CD4-positive, CD25-positive, alpha-beta regulatory T cell (primary cell): ENCODE measurements around the gene STK35. TPM values are rescaled to one million over a fixed set of nuclear protein-coding genes. Genes with fewer than 3 reads are reported as not detected.

Experiments used
- ATAC-seq, 2 donors: fragments of 150-1000 bp; cut with Tn5 transposase; one replicate each; pipeline ENCODE4 v1.10.0; 2021; ENCODE audit warnings: low read depth in 2 of 2, moderate number of reproducible peaks in 2 of 2, moderate library complexity in 1 of 2
- DNase-seq, 3 donors: peaks; one replicate each; pipeline versions ENCODE4 v3.0.0 to v3.0.0-alpha.2; 2012 to 2022; ENCODE audit warnings: mixed read lengths in 1 of 3
- H3K27ac ChIP-seq: one replicate; pipeline ENCODE4 v1.7.0; 2013; ENCODE audit warnings: mild to moderate bottlenecking, low read length; ENCODE audit not compliant: insufficient read depth, poor library complexity, severe bottlenecking
- H3K27me3 ChIP-seq: one replicate; pipeline ENCODE4 v1.7.0; 2013; ENCODE audit warnings: low read length; ENCODE audit not compliant: control insufficient read depth, insufficient read depth
- H3K36me3 ChIP-seq: one replicate; pipeline ENCODE4 v1.7.0; 2013; ENCODE audit warnings: mild to moderate bottlenecking, low read length, moderate library complexity; ENCODE audit not compliant: control insufficient read depth, insufficient read depth
- H3K4me1 ChIP-seq: 2 replicates; pipeline ENCODE4 v1.7.0; 2013; ENCODE audit warnings: mild to moderate bottlenecking, low read length; ENCODE audit not compliant: insufficient read depth, control insufficient read depth, poor library complexity, severe bottlenecking
- H3K4me3 ChIP-seq: one replicate; pipeline ENCODE4 v1.7.0; 2013; ENCODE audit warnings: low read depth, mild to moderate bottlenecking, low read length, moderate library complexity
- H3K9me3 ChIP-seq, 2 experiments: 1 replicate in 1 of 2; 2 replicates in 1 of 2; pipeline ENCODE4 v1.7.0; 2013; ENCODE audit warnings: low read length in 2 of 2, mild to moderate bottlenecking in 1 of 2, moderate library complexity in 1 of 2; ENCODE audit not compliant: control insufficient read depth in 2 of 2
- H3K27ac Mint-ChIP-seq, 3 donors: one replicate each; pipeline ENCODE4 v1.8.0; 2020 to 2022; ENCODE audit warnings: mild to moderate bottlenecking in 3 of 3, mixed read lengths in 3 of 3, moderate library complexity in 2 of 3
- H3K27me3 Mint-ChIP-seq: one replicate; pipeline ENCODE4 v1.8.0; 2022; ENCODE audit warnings: mild to moderate bottlenecking, mixed read lengths
- H3K36me3 Mint-ChIP-seq: one replicate; pipeline ENCODE4 v1.8.0; 2020; ENCODE audit warnings: mixed read lengths
- H3K4me1 Mint-ChIP-seq, 4 donors: one replicate each; pipeline ENCODE4 v1.8.0; 2020 to 2022; ENCODE audit warnings: mixed read lengths in 4 of 4, mild to moderate bottlenecking in 1 of 4
- H3K4me3 Mint-ChIP-seq, 4 donors: one replicate each; pipeline ENCODE4 v1.8.0; 2020 to 2022; ENCODE audit warnings: mild to moderate bottlenecking in 4 of 4, mixed read lengths in 4 of 4, moderate library complexity in 3 of 4
- H3K9me3 Mint-ChIP-seq, 7 donors: one replicate each; pipeline ENCODE4 v1.8.0; 2020 to 2022; ENCODE audit warnings: mixed read lengths in 7 of 7, mild to moderate bottlenecking in 3 of 7, moderate library complexity in 2 of 7
- polyA plus RNA-seq, 4 donors: library from polyadenylated mRNA; unstranded; fragments of 300-500 nt; fragmentation: Illumina TruSeq; gene quantifications; one replicate each; pipeline ENCODE4 v1.2.3, GENCODE V29; 2021
- total RNA-seq: library from RNA; stranded (reverse); gene quantifications from one replicate; pipeline ENCODE4 v1.2.3, GENCODE V29; 2022

Gene STK35
- total and polyA plus RNA-seq, 5 donors from 2014 or later = 5.1 to 15.7 (median 7.6) TPM

DNA sequence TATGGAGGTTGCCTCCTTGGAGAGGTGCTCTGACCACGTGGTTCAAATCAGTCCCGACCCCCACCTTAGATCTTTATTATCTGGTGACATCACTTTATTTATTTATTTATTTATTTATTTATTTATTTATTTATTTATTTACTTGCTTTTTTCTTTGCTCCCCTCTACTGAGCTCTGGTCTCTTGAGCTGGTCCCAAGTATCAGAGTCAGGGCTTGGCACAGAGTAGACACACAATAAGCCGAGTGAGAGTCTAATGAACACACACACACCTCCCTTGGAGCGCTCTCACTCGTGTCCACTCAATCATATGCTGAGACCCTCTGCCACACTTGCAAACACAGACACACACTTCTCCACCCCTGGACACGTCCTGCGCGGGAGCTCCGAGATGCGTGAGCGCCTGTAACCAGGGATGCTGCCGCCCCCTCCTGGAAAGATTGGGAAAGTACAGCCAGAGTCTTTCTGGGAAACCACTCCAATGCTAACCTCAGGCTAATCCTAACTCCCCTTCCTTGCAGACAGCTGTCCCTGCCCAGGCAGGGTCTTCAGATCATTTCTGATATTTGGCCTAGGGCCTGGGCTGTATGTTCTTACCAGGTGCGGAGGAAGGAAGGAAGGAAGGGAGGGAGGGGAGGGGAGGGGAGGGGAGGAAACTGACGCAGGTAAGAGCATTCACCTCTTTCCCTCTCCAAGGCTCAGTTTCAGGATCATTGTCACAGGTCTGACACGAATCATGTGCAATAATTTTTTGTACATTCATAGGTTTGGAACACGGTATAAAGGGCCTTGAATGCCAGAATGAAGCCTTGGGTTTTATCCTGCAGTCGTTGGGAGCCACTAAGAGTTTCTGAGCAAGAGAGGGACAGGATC is 70.9 kb downstream of the STK35 start:
- no peak overlapping the region for H3K4me3 Mint-ChIP-seq
- ATAC-seq (peak; percentile 37 to 58), DNase-seq (peak; percentile 42 to 57 (median 53))
- H3K27ac Mint-ChIP-seq = no peak overlapping the region
- no peaks in the 10 kb centered on the region for H3K36me3 ChIP-seq
- no peak overlapping the region for H3K27ac ChIP-seq
- H3K4me1 ChIP-seq = no peaks in the 10 kb centered on the region
- no peaks in the 10 kb centered on the region for H3K36me3 Mint-ChIP-seq
- H3K4me1 Mint-ChIP-seq = peaks cover 0 to 4% (median 1%) of the 10 kb centered on the region in 4 donors
- no peaks in the 10 kb centered on the region for H3K9me3 Mint-ChIP-seq
- no peaks in the 10 kb centered on the region for H3K9me3 ChIP-seq
- no peaks in the 10 kb centered on the region for H3K27me3 ChIP-seq
- H3K4me3 ChIP-seq = no peak overlapping the region
- peaks cover 5% of the 10 kb centered on the region for H3K27me3 Mint-ChIP-seq

DNA sequence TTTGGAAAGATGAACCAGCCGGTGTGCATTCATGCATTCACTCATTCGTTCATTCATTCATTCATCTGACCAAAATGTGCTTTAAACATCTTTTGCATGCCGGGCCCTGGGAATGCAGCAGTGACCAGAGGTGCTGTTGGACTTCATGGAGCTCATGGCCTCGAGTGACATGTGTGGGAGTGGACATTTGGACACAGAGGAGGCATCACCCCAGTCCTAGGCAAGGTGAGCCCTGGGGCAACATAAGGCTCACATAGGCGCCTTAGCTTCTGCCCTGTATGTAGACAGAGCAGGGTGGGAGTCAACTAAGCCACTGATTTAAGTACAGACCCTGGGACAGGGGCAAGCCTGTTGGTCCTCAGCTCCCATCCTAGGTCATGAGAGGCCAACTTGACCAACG is 71.6 kb downstream of the STK35 start:
- Histone ChIP-seq H3K4me1 (no peaks in the 10 kb centered on the region), H3K9me3 (no peaks in the 10 kb centered on the region), H3K27me3 (no peaks in the 10 kb centered on the region), H3K36me3 (no peaks in the 10 kb centered on the region), H3K4me3 (no peak overlapping the region), H3K27ac (no peak overlapping the region)
- ATAC-seq (no peak), DNase-seq (no peak)
- Mint-ChIP-seq H3K4me1 (peaks cover 0 to 4% (median 2%) of the 10 kb centered on the region in 4 donors), H3K36me3 (no peaks in the 10 kb centered on the region), H3K4me3 (no peak overlapping the region), H3K27ac (no peak overlapping the region), H3K9me3 (no peaks in the 10 kb centered on the region), H3K27me3 (peaks cover 5% of the 10 kb centered on the region)

DNA sequence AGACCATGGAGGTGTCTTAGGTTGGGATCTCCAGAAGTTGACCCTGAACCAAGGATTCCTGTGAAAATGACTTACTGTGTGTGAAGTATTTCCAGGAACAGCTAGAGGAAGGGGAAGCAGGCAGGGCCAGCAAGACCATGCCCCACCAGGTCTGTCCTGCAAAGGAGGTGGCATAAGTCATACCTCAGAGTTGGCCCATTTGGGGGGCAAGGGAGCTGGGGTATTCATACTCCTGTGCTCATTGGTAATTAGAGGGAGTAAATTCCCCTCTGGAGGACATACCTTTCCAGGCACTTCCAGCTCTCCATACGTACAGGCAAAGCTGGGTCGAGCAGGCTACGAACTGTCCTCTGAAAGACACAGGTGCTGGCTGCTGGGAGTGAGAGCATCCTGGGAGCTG is 72.4 kb downstream of the STK35 start:
- H3K9me3 ChIP-seq = no peaks in the 10 kb centered on the region
- no peaks in the 10 kb centered on the region for H3K4me1 ChIP-seq
- H3K27me3 ChIP-seq = no peaks in the 10 kb centered on the region
- no peak overlapping the region for H3K27ac Mint-ChIP-seq
- H3K36me3 Mint-ChIP-seq = no peaks in the 10 kb centered on the region
- H3K4me3 ChIP-seq = no peak overlapping the region
- no peaks in the 10 kb centered on the region for H3K9me3 Mint-ChIP-seq
- H3K27me3 Mint-ChIP-seq = peaks cover 5% of the 10 kb centered on the region
- peaks cover 0 to 8% (median 2%) of the 10 kb centered on the region in 4 donors for H3K4me1 Mint-ChIP-seq
- H3K36me3 ChIP-seq = no peaks in the 10 kb centered on the region
- no peak overlapping the region for H3K27ac ChIP-seq
- DNase-seq = no peak
- no peak overlapping the region for H3K4me3 Mint-ChIP-seq
- no peak for ATAC-seq

DNA sequence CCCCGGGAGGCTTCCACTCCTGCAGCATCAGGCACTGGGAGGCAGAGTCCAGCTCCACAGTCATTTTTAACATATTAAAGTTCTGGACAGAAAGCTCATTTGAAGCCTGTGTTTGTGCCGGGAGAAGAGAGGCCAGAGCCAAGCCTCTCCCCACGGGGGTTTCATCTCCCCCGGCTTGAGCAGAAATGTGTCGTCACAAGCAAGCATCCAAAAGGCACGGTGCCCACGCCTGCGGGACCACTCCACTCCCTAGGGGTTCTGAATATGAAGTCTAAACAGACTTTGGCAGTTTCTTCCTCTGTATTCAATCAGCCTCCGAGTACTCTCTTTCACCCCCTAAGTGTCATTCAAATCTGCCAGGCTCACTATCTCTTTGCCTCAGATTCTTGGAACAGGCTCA is 75.3 kb downstream of the STK35 start:
- Histone ChIP-seq H3K27me3 (no peaks in the 10 kb centered on the region), H3K36me3 (no peaks in the 10 kb centered on the region), H3K4me3 (no peak overlapping the region), H3K4me1 (no peaks in the 10 kb centered on the region), H3K27ac (no peak overlapping the region), H3K9me3 (no peaks in the 10 kb centered on the region)
- Mint-ChIP-seq H3K27ac (no peak overlapping the region), H3K27me3 (peaks cover 7% of the 10 kb centered on the region), H3K4me3 (no peak overlapping the region), H3K4me1 (peaks cover 0 to 8% (median 2%) of the 10 kb centered on the region in 4 donors), H3K36me3 (no peaks in the 10 kb centered on the region), H3K9me3 (no peaks in the 10 kb centered on the region)
- ATAC-seq (no peak), DNase-seq (no peak)

DNA sequence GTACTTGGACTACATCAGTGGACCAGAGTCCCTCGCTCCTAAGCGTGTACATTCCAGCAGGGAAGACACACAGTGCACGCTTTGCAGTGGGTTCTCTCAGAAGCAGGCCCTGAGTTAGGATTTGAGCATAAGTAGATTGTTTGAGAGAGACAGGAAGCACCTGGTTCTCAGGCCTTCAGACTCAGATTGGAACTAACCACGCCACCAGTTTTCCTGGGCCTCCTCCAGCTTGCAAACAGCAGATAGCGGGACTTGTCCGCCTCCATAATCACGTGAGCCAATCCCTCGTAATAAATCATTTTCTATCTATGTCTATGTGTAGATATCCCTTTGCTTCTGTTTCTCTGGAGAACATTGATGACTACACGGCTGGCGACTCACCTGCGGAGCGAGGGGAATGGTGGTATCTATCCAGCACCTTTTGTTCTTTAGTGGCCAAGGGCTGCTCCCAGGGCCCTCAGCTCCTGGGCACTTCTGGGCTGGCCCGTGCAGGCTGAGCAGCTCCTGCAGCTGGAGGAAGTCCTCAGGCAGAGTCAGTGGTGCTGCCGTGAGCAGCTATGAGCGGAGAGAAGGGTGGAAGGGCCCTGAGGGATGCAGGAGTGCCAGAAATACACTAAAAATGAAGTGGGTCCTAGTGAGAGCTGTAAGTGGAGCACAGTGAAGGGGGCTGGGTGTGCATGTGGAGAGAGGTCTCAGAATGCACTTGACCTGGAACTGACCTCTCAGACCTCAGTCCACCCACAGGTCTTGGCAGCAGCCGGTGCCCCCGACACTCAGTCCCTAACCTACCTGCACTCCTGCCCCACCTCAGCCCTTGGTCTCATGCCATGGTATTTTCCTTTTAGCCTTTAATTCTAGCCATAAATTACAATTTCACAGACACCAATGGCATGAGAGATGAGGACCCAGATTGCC is 76.9 kb downstream of the STK35 start:
- H3K36me3 ChIP-seq = no peaks in the 10 kb centered on the region
- peak overlapping the region in 1 of 3 donors; percentile 14 for H3K27ac Mint-ChIP-seq
- H3K4me1 Mint-ChIP-seq = peaks cover 0 to 5% (median 0%) of the 10 kb centered on the region in 4 donors
- no peaks in the 10 kb centered on the region for H3K36me3 Mint-ChIP-seq
- peaks cover 9% of the 10 kb centered on the region for H3K27me3 Mint-ChIP-seq
- DNase-seq = no peak
- ATAC-seq = no peak
- no peaks in the 10 kb centered on the region for H3K9me3 ChIP-seq
- no peaks in the 10 kb centered on the region for H3K9me3 Mint-ChIP-seq
- no peak overlapping the region for H3K4me3 Mint-ChIP-seq
- H3K27me3 ChIP-seq = peaks cover 2% of the 10 kb centered on the region
- H3K27ac ChIP-seq = no peak overlapping the region
- H3K4me1 ChIP-seq = no peaks in the 10 kb centered on the region
- no peak overlapping the region for H3K4me3 ChIP-seq

DNA sequence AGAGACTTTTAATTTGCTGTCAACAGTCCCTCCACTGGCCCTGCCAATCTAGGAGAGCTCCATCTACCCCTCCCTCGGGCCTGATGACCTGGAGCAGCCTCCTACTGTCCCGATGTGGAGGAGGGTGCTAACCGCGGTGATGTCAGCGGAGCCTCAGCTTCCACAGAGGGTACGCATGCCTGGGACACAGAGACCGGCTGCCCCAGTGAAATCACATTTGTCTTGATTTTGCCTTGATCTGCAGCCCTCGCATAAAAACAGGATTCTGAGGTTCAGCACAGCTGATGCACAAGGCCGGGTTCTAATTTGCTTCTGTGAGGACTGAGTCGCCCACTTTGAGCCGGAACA is 77.6 kb downstream of the STK35 start:
- Histone ChIP-seq H3K27me3 (peaks cover 2% of the 10 kb centered on the region), H3K4me3 (no peak overlapping the region), H3K27ac (no peak overlapping the region), H3K9me3 (no peaks in the 10 kb centered on the region), H3K4me1 (no peaks in the 10 kb centered on the region), H3K36me3 (no peaks in the 10 kb centered on the region)
- DNase-seq = no peak
- Mint-ChIP-seq H3K27ac (no peak overlapping the region), H3K9me3 (no peaks in the 10 kb centered on the region), H3K4me3 (no peak overlapping the region), H3K36me3 (no peaks in the 10 kb centered on the region), H3K27me3 (peaks cover 9% of the 10 kb centered on the region), H3K4me1 (peaks cover 0 to 5% (median 0%) of the 10 kb centered on the region in 4 donors)
- no peak for ATAC-seq

DNA sequence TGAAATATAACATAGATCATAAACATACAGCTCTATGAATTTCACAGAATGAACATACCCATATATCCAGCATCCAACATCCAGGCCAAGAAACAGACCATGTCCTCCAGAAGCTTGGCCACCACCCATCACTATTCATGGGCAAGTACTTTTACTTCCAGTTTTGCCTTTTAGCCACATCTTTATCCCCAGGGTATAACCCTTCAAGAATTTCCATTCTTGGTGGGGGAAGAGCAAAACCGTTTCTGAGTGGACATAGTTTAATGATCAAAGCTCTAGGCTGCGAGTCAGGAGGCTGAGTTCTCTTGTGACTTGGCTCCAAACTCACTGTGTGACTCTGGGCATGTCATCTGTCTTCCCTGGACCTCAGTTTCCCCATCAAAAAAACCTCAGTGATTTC is 78.3 kb downstream of the STK35 start:
- no peaks in the 10 kb centered on the region for H3K36me3 Mint-ChIP-seq
- H3K27me3 ChIP-seq = peaks cover 2% of the 10 kb centered on the region
- ATAC-seq (no peak), DNase-seq (no peak)
- peaks cover 0 to 5% (median 0%) of the 10 kb centered on the region in 4 donors for H3K4me1 Mint-ChIP-seq
- H3K36me3 ChIP-seq = no peaks in the 10 kb centered on the region
- no peaks in the 10 kb centered on the region for H3K9me3 Mint-ChIP-seq
- H3K4me3 Mint-ChIP-seq = no peak overlapping the region
- H3K27ac ChIP-seq = no peak overlapping the region
- no peaks in the 10 kb centered on the region for H3K9me3 ChIP-seq
- H3K4me1 ChIP-seq = no peaks in the 10 kb centered on the region
- H3K27ac Mint-ChIP-seq = no peak overlapping the region
- H3K4me3 ChIP-seq = no peak overlapping the region
- H3K27me3 Mint-ChIP-seq = peaks cover 9% of the 10 kb centered on the region
